HG02588 (cell line): ENCODE measurements around the gene TRIP6.

Source experiments
- ATAC-seq: cut with Tn5 transposase; IDR thresholded peaks from one replicate; pipeline ENCODE4 v1.9.1; 2021; ENCODE audit warnings: mild to moderate bottlenecking, moderate library complexity; ENCODE audit not compliant: unreplicated experiment

Gene TRIP6

GRCh38 chr7:100888988-100889750, 22.0 kb downstream of the TRIP6 start, which contains the start of gene UFSP1:
Gene UFSP1, minus strand, starts transcription at chr7:100889715. Its CDS starts 444 bp downstream, at chr7:100889271.
- ATAC-seq: peak; percentile 20

- no peak for ATAC-seq
These were observed 23.7 kb downstream of the TRIP6 start for GRCh38 chr7:100890653-100891567.

GRCh38 chr7:100891568-100892247, 24.5 kb downstream of the TRIP6 start:
- no peak for ATAC-seq

- ATAC-seq: no peak
These were observed 25.5 kb downstream of the TRIP6 start for GRCh38 chr7:100892364-100893317.

GRCh38 chr7:100893318-100893895, 26.2 kb downstream of the TRIP6 start:
- ATAC-seq: no peak

GRCh38 chr7:100893910-100894721, 26.9 kb downstream of the TRIP6 start:
- no peak for ATAC-seq

- no peak for ATAC-seq
These were observed 27.9 kb downstream of the TRIP6 start for GRCh38 chr7:100894860-100895700.

- no peak for ATAC-seq
These were observed 28.4 kb downstream of the TRIP6 start, which contains the start of gene ACHE for GRCh38 chr7:100895701-100895955. Gene ACHE, minus strand, starts transcription at chr7:100895888. Its CDS starts 1,656 bp downstream, at chr7:100894232.

GRCh38 chr7:100895956-100896731, 29.0 kb downstream of the TRIP6 start:
- no peak for ATAC-seq

GRCh38 chr7:100896732-100897608, 29.8 kb downstream of the TRIP6 start:
- ATAC-seq: no peak

- ATAC-seq: no peak
These were observed 30.7 kb downstream of the TRIP6 start for GRCh38 chr7:100897772-100898454.

GRCh38 chr7:100899432-100899831, 32.2 kb downstream of the TRIP6 start:
- ATAC-seq: no peak

GRCh38 chr7:100900978-100901377, 33.8 kb downstream of the TRIP6 start:
- ATAC-seq: no peak

- ATAC-seq: no peak
These were observed 34.7 kb downstream of the TRIP6 start for GRCh38 chr7:100901921-100902332.

GRCh38 chr7:100902638-100903037, 35.5 kb downstream of the TRIP6 start:
- no peak for ATAC-seq

- no peak for ATAC-seq
These were observed 41.3 kb downstream of the TRIP6 start for GRCh38 chr7:100908512-100908911.
